ENCODE data around the gene GRM1. TPM values are rescaled to one million over a fixed set of nuclear protein-coding genes. Genes with fewer than 3 reads are reported as not detected.

The GRM1 gene
- polyA plus RNA-seq, 1 experiment: 0.01 TPM

DNA sequence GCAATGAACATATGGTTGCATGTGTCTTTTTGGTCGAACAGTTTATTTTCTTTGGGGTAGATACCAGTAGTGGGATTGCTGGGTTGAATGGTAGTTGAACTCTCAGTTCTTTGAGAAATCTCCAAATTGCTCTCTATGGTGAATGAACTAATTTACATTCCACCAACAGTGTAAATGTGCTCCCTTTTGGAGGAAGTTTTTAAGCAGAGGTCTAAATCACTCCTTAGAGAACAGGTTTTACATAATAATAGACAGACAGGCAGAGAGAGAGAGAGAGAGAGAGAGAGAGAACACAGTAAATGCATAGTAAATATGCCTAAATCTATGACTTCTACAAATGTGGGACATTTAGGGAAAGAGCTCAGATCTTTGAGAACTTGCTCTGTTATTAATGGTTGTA lies 37.6 kb downstream of the GRM1 start:
- Histone ChIP-seq H3K4me3 (ENCODE audit: low read depth, low read length) (no peak overlapping the region), H3K27ac (ENCODE audit: low read depth, low read length) (no peak overlapping the region), H3K9me3 (ENCODE audit: control insufficient read depth, insufficient read depth, low read length) (no peaks in the 10 kb centered on the region), H3K27me3 (ENCODE audit: control insufficient read depth, insufficient read depth, low read length) (no peaks in the 10 kb centered on the region)
- ChIA-PET POLR2A (no interaction called here), CTCF (no interaction called here)
- TF ChIP-seq, protein P1, sequence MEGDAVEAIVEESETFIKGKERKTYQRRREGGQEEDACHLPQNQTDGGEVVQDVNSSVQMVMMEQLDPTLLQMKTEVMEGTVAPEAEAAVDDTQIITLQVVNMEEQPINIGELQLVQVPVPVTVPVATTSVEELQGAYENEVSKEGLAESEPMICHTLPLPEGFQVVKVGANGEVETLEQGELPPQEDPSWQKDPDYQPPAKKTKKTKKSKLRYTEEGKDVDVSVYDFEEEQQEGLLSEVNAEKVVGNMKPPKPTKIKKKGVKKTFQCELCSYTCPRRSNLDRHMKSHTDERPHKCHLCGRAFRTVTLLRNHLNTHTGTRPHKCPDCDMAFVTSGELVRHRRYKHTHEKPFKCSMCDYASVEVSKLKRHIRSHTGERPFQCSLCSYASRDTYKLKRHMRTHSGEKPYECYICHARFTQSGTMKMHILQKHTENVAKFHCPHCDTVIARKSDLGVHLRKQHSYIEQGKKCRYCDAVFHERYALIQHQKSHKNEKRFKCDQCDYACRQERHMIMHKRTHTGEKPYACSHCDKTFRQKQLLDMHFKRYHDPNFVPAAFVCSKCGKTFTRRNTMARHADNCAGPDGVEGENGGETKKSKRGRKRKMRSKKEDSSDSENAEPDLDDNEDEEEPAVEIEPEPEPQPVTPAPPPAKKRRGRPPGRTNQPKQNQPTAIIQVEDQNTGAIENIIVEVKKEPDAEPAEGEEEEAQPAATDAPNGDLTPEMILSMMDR (IDR thresholded peaks at IDR 0.05; ENCODE audit: low read depth, low read length): no peak
- no peak for DNase-seq (ENCODE audit: low read depth, low spot score)

- ChIA-PET POLR2A (no interaction called here), CTCF (no interaction called here)
- DNase-seq (ENCODE audit: low read depth, low spot score): no peak
- Histone ChIP-seq H3K4me3 (ENCODE audit: low read depth, low read length) (no peak overlapping the region), H3K9me3 (ENCODE audit: control insufficient read depth, insufficient read depth, low read length) (no peaks in the 10 kb centered on the region), H3K27ac (ENCODE audit: low read depth, low read length) (no peak overlapping the region), H3K27me3 (ENCODE audit: control insufficient read depth, insufficient read depth, low read length) (no peaks in the 10 kb centered on the region)
- TF ChIP-seq, protein P1 (IDR thresholded peaks at IDR 0.05; ENCODE audit: low read depth, low read length): no peak
These were observed 42.9 kb downstream of the GRM1 start for GRCh38 chr6:146071781-146072180.

GRCh38 chr6:146077992-146078391 lies 49.1 kb downstream of the GRM1 start:
- ChIA-PET CTCF (no interaction called here), POLR2A (no interaction called here)
- TF ChIP-seq, protein P1 (IDR thresholded peaks at IDR 0.05; ENCODE audit: low read depth, low read length): no peak
- Histone ChIP-seq H3K9me3 (ENCODE audit: control insufficient read depth, insufficient read depth, low read length) (no peaks in the 10 kb centered on the region), H3K4me3 (ENCODE audit: low read depth, low read length) (no peak overlapping the region), H3K27me3 (ENCODE audit: control insufficient read depth, insufficient read depth, low read length) (no peaks in the 10 kb centered on the region), H3K27ac (ENCODE audit: low read depth, low read length) (no peak overlapping the region)
- DNase-seq (ENCODE audit: low read depth, low spot score): no peak

GRCh38 chr6:146087386-146087785 lies 58.5 kb downstream of the GRM1 start:
- Histone ChIP-seq H3K4me3 (ENCODE audit: low read depth, low read length) (no peak overlapping the region), H3K9me3 (ENCODE audit: control insufficient read depth, insufficient read depth, low read length) (no peaks in the 10 kb centered on the region), H3K27me3 (ENCODE audit: control insufficient read depth, insufficient read depth, low read length) (no peaks in the 10 kb centered on the region), H3K27ac (ENCODE audit: low read depth, low read length) (no peak overlapping the region)
- ChIA-PET CTCF (no interaction called here), POLR2A (no interaction called here)
- TF ChIP-seq, protein P1 (IDR thresholded peaks at IDR 0.05; ENCODE audit: low read depth, low read length): no peak
- DNase-seq (ENCODE audit: low read depth, low spot score): no peak

- TF ChIP-seq, protein P1 (IDR thresholded peaks at IDR 0.05; ENCODE audit: low read depth, low read length): no peak
- CTCF ChIA-PET: no interaction called here
These were observed 61.6 kb downstream of the GRM1 start for GRCh38 chr6:146090474-146090873.

More at GRCh38 chr6:146090474-146090873, 61.6 kb downstream of the GRM1 start:
- no peak overlapping the region for H3K4me3 ChIP-seq (ENCODE audit: low read depth, low read length)
- no peak for DNase-seq (ENCODE audit: low read depth, low spot score)
- H3K27ac ChIP-seq (ENCODE audit: low read depth, low read length): no peak overlapping the region
- H3K9me3 ChIP-seq (ENCODE audit: control insufficient read depth, insufficient read depth, low read length): no peaks in the 10 kb centered on the region
- H3K27me3 ChIP-seq (ENCODE audit: control insufficient read depth, insufficient read depth, low read length): no peaks in the 10 kb centered on the region
- POLR2A ChIA-PET: no interaction called here
